OCI-M1 (cell line): Measurements from ENCODE around the gene PDCD11.

Experiments used
- DNase-seq: peaks from one replicate; lab custom pipeline; 2025; lab: John Stamatoyannopoulos, UW

PDCD11 gene

GRCh38 chr10:103449208-103450144, 53.0 kb downstream of the PDCD11 start:
- no peak for DNase-seq

GRCh38 chr10:103450201-103450695, 53.8 kb downstream of the PDCD11 start:
- no peak for DNase-seq

- peak; percentile 58 for DNase-seq
Measured at GRCh38 chr10:103451091-103451813, 54.8 kb downstream of the PDCD11 start.

- DNase-seq = peak; percentile 74
Measured at GRCh38 chr10:103451831-103452505, 55.5 kb downstream of the PDCD11 start, which contains the start of gene CALHM2. Gene CALHM2 (minus strand): TSS chr10:103452370. CDS start chr10:103449941, 2,429 bp downstream.

GRCh38 chr10:103452506-103453230, 56.2 kb downstream of the PDCD11 start:
- DNase-seq = no peak

GRCh38 chr10:103454026-103454425, 57.6 kb downstream of the PDCD11 start:
- DNase-seq = no peak

GRCh38 chr10:103455235-103455634, 58.8 kb downstream of the PDCD11 start:
- no peak for DNase-seq

GRCh38 chr10:103456074-103456660, 59.7 kb downstream of the PDCD11 start:
- DNase-seq = no peak

- DNase-seq = no peak
Measured at GRCh38 chr10:103457176-103457712, 60.8 kb downstream of the PDCD11 start.

- no peak for DNase-seq
Measured at GRCh38 chr10:103457896-103458583, 61.6 kb downstream of the PDCD11 start.

GRCh38 chr10:103458720-103459119, 62.3 kb downstream of the PDCD11 start, which contains the start of gene CALHM1:
Gene CALHM1 (minus strand): TSS chr10:103458900. CDS start chr10:103458751, 149 bp downstream.
- DNase-seq = no peak

GRCh38 chr10:103459615-103460014, 63.2 kb downstream of the PDCD11 start:
- DNase-seq = no peak

- no peak for DNase-seq
Measured at GRCh38 chr10:103463499-103463898, 67.1 kb downstream of the PDCD11 start.

GRCh38 chr10:103465411-103466179, 69.2 kb downstream of the PDCD11 start:
- no peak for DNase-seq

- no peak for DNase-seq
Measured at GRCh38 chr10:103466734-103467133, 70.3 kb downstream of the PDCD11 start.

GRCh38 chr10:103467406-103467805, 71.0 kb downstream of the PDCD11 start:
- no peak for DNase-seq

- no peak for DNase-seq
Measured at GRCh38 chr10:103469201-103469600, 72.8 kb downstream of the PDCD11 start.

GRCh38 chr10:103470761-103471653, 74.6 kb downstream of the PDCD11 start:
- DNase-seq = peak; percentile 81
